PC-3 (cell line): ENCODE results near the gene SLC27A4. TPM values are rescaled to one million over a fixed set of nuclear protein-coding genes. Genes with fewer than 3 reads are reported as not detected.

Experiments
- ATAC-seq: fragments of 200-7000 bp; cut with Tn5 transposase; 2 replicates; pipeline ENCODE4 v1.9.1; 2020; ENCODE audit warnings: mild to moderate bottlenecking, moderate library complexity
- BruUV-seq: library from RNA; stranded (reverse); fragments of 400-500 nt; replicated peaks from 2 replicates; lab custom pipeline; 2021; lab: Mats Ljungman, UMichigan
- CTCF ChIA-PET: fragments of 300-600 bp; sonication (Branson Sonifier 250); formaldehyde crosslinking; loops from one replicate; lab custom pipeline; 2022; ENCODE audit warnings: antibody characterized with exemption; lab: Charles Lee
- POLR2A ChIA-PET: fragments of 300-600 bp; sonication (Branson Sonifier 250); formaldehyde crosslinking; loops from one replicate; lab custom pipeline; 2022; ENCODE audit warnings: antibody characterized with exemption; ENCODE audit not compliant: unreplicated experiment; lab: Charles Lee
- DNase-seq: peaks from one replicate; pipeline ENCODE4 v3.0.0-alpha.2; 2015
- H2AFZ ChIP-seq: fragments of 300-600 bp; sonication (generic); 2 replicates; pipeline ENCODE4 v1.6.0; 2016; ENCODE audit warnings: antibody characterized with exemption, low read length
- H3F3A ChIP-seq: fragments of 300-600 bp; sonication (generic); one replicate; pipeline ENCODE4 v1.6.0; 2017; ENCODE audit warnings: antibody characterized with exemption, low read length, control low read depth, mild to moderate bottlenecking; ENCODE audit not compliant: unreplicated experiment
- H3K27ac ChIP-seq: fragments of 300-600 bp; sonication (generic); 2 replicates; pipeline ENCODE4 v1.5.1; 2016; ENCODE audit warnings: mild to moderate bottlenecking, low read length
- H3K27me3 ChIP-seq: fragments of 300-600 bp; sonication (generic); 2 replicates; pipeline ENCODE4 v1.6.1; 2016; ENCODE audit warnings: low read length, mixed read lengths
- H3K36me3 ChIP-seq: fragments of 300-600 bp; sonication (generic); 2 replicates; pipeline ENCODE4 v1.6.1; 2016; ENCODE audit warnings: low read depth, mixed run types, low read length, mixed read lengths
- H3K4me1 ChIP-seq: fragments of 300-600 bp; sonication (generic); 2 replicates; pipeline ENCODE4 v1.5.1; 2016; ENCODE audit warnings: low read length; ENCODE audit not compliant: insufficient read depth
- H3K4me2 ChIP-seq: fragments of 300-600 bp; sonication (generic); 2 replicates; pipeline ENCODE4 v1.6.0; 2016; ENCODE audit warnings: low read length
- H3K4me3 ChIP-seq: fragments of 300-600 bp; sonication (generic); 2 replicates; pipeline ENCODE4 v1.5.1; 2016; ENCODE audit warnings: mild to moderate bottlenecking, low read length, mixed read lengths
- H3K79me2 ChIP-seq: fragments of 300-600 bp; sonication (generic); 2 replicates; pipeline ENCODE4 v1.6.1; 2017; ENCODE audit warnings: low read length, mixed read lengths
- H3K9ac ChIP-seq: fragments of 300-600 bp; sonication (generic); 2 replicates; pipeline ENCODE4 v1.6.0; 2016; ENCODE audit warnings: mild to moderate bottlenecking, low read length
- H3K9me2 ChIP-seq: fragments of 300-600 bp; sonication (generic); replicated peaks from 2 replicates; pipeline ENCODE4 v1.6.1; 2016; ENCODE audit warnings: mixed run types, low read length, mixed read lengths
- H3K9me3 ChIP-seq: fragments of 300-600 bp; sonication (generic); 2 replicates; pipeline ENCODE4 v1.6.1; 2016; ENCODE audit warnings: low read length, mixed read lengths
- H4K20me1 ChIP-seq: fragments of 300-600 bp; sonication (generic); 2 replicates; pipeline ENCODE4 v1.6.1; 2016; ENCODE audit warnings: low read length, mixed read lengths
- EZH2 ChIP-seq: fragments of 300-600 bp; sonication (generic); IDR thresholded peaks from one replicate; pipeline ENCODE4 v1.6.1; 2017; ENCODE audit warnings: antibody characterized with exemption, mild to moderate bottlenecking, low read length; ENCODE audit not compliant: unreplicated experiment
- EZH2phosphoT487 ChIP-seq: fragments of 300-600 bp; sonication (generic); IDR thresholded peaks from 2 replicates; pipeline ENCODE4 v1.6.1; 2018; ENCODE audit warnings: mild to moderate bottlenecking, antibody characterized with exemption, low read length, borderline replicate concordance
- intact Hi-C: fragments of 100-400 bp; cut with micrococcal nuclease; formaldehyde crosslinking; loops from 2 replicates; pipeline ENCODE4 v1.9.0; 2023
- total RNA-seq: library from RNA; depleted of rRNA; stranded (reverse); fragments of >200 nt; gene quantifications from 2 replicates; pipeline ENCODE4 v1.2.3, GENCODE V29; 2014
- TF ChIP-seq, protein P1 (sequence below): fragments of 300-600 bp; sonication (generic); conservative IDR thresholded peaks from 2 replicates; pipeline ENCODE4 v1.5.1; 2017; ENCODE audit warnings: antibody characterized with exemption, low read depth, mild to moderate bottlenecking, low read length

Gene SLC27A4
- total RNA-seq, 1 experiment from 2014 or later = 39.1 TPM

DNA sequence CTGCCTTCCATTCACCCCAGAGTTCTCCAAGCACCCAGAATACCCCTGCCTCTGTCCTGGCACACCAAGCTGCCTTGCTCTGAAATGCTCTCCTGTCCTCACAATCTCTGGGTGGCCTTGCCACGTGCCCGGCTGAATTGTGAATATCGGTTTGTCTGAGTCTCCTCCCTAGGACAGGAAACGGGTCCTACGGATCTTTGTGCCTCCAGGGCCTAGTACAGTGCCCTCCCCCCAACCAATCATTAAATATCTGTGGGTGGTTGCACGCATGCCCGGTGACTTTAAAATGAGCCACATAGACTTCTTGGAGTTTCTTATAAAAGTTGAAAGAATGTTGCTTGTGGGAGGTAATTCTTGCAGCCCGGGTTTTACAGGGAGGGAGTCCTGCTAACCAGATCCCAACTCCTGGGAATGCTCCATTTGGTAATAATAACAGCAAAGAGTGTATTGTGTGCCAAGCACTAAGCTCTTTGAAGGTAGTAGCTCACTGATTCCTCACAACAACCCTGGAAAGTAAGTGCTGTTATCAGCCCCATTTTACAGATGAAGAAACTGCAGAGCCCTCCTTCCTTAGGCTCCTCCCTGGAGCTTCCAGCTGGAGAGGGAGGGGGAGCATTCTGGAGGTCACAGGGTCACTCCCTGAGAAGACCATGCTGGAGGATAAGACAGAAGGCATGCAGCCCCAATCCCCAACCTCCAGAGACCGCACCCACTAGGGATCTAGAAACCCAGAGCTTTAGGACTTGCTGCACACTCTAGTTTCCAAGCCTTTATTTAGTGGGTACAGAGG, 54.2 kb downstream of the SLC27A4 start:
- H3K4me3 ChIP-seq = no peak overlapping the region
- H3K79me2 ChIP-seq = no peaks in the 10 kb centered on the region
- ChIA-PET CTCF (no interaction called here), POLR2A (no interaction called here)
- H2AFZ ChIP-seq = no peak overlapping the region
- no peak overlapping the region for H3K27ac ChIP-seq
- H3K36me3 ChIP-seq = no peaks in the 10 kb centered on the region
- ATAC-seq (no peak), DNase-seq (peak; percentile 2)
- no peaks in the 10 kb centered on the region for H4K20me1 ChIP-seq
- no peaks in the 10 kb centered on the region for H3K9me2 ChIP-seq
- TSS peak; percentile 18 for BruUV-seq
- H3K27me3 ChIP-seq = no peaks in the 10 kb centered on the region
- no peaks in the 10 kb centered on the region for H3K9me3 ChIP-seq
- H3K4me2 ChIP-seq = no peak overlapping the region
- no peak for TF ChIP-seq EZH2phosphoT487
- TF ChIP-seq EZH2 = no peak
- TF ChIP-seq, protein P1, sequence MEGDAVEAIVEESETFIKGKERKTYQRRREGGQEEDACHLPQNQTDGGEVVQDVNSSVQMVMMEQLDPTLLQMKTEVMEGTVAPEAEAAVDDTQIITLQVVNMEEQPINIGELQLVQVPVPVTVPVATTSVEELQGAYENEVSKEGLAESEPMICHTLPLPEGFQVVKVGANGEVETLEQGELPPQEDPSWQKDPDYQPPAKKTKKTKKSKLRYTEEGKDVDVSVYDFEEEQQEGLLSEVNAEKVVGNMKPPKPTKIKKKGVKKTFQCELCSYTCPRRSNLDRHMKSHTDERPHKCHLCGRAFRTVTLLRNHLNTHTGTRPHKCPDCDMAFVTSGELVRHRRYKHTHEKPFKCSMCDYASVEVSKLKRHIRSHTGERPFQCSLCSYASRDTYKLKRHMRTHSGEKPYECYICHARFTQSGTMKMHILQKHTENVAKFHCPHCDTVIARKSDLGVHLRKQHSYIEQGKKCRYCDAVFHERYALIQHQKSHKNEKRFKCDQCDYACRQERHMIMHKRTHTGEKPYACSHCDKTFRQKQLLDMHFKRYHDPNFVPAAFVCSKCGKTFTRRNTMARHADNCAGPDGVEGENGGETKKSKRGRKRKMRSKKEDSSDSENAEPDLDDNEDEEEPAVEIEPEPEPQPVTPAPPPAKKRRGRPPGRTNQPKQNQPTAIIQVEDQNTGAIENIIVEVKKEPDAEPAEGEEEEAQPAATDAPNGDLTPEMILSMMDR = no peak
- intact Hi-C loops = no loop called here
- H3K4me1 ChIP-seq = no peaks in the 10 kb centered on the region
- H3K9ac ChIP-seq = no peak overlapping the region
- H3F3A ChIP-seq = no peaks in the 10 kb centered on the region

- ATAC-seq (no peak), DNase-seq (no peak)
- H3K27me3 ChIP-seq = no peaks in the 10 kb centered on the region
- TF ChIP-seq EZH2phosphoT487 = no peak
- TF ChIP-seq EZH2 = no peak
- TF ChIP-seq, protein P1 = no peak
- H3K36me3 ChIP-seq = no peaks in the 10 kb centered on the region
- intact Hi-C loops = no loop called here
- H3F3A ChIP-seq = no peaks in the 10 kb centered on the region
- H2AFZ ChIP-seq = no peak overlapping the region
- no peaks in the 10 kb centered on the region for H3K9me3 ChIP-seq
- H3K4me1 ChIP-seq = no peaks in the 10 kb centered on the region
- H3K4me2 ChIP-seq = no peak overlapping the region
- H3K79me2 ChIP-seq = no peaks in the 10 kb centered on the region
- no peak overlapping the region for H3K27ac ChIP-seq
- H3K4me3 ChIP-seq = no peak overlapping the region
- ChIA-PET CTCF (no interaction called here), POLR2A (no interaction called here)
- H3K9ac ChIP-seq = no peak overlapping the region
- H4K20me1 ChIP-seq = no peaks in the 10 kb centered on the region
- no TSS peak for BruUV-seq
- H3K9me2 ChIP-seq = no peaks in the 10 kb centered on the region
Observed at GRCh38 chr9:128396970-128397613, 56.8 kb downstream of the SLC27A4 start.

- Histone ChIP-seq H3K9me3 (no peaks in the 10 kb centered on the region), H3F3A (no peaks in the 10 kb centered on the region), H3K9me2 (no peaks in the 10 kb centered on the region), H3K27ac (no peak overlapping the region), H3K4me1 (no peaks in the 10 kb centered on the region), H2AFZ (no peak overlapping the region), H3K27me3 (no peaks in the 10 kb centered on the region), H3K79me2 (no peaks in the 10 kb centered on the region), H4K20me1 (no peaks in the 10 kb centered on the region), H3K4me2 (no peak overlapping the region), H3K9ac (no peak overlapping the region), H3K36me3 (no peaks in the 10 kb centered on the region), H3K4me3 (no peak overlapping the region)
- intact Hi-C loops = no loop called here
- DNase-seq (no peak), ATAC-seq (no peak)
- TF ChIP-seq EZH2 = no peak
- TF ChIP-seq, protein P1 = no peak
- no peak for TF ChIP-seq EZH2phosphoT487
- CTCF ChIA-PET = no interaction called here
- POLR2A ChIA-PET = no interaction called here
- no TSS peak for BruUV-seq
Observed at GRCh38 chr9:128397831-128398230, 57.5 kb downstream of the SLC27A4 start.
